ENCODE measurements around the gene MYO5C. TPM values are rescaled to one million over a fixed set of nuclear protein-coding genes. Genes with fewer than 3 reads are reported as not detected.

The MYO5C gene
- total RNA-seq, 1 donor, result 0.36 TPM

GRCh38 chr15:52146261-52146660, 149.3 kb downstream of the MYO5C start:
- H3K4me3 ChIP-seq (ENCODE audit: low read depth, low read length), result no peak overlapping the region
- no peak for DNase-seq (ENCODE audit: low read depth)
- TF ChIP-seq CTCF (IDR thresholded peaks at IDR 0.05; ENCODE audit: insufficient read depth, low read length), result no peak

GRCh38 chr15:52144656-52145178, 150.9 kb downstream of the MYO5C start:
- peak; percentile 16 for DNase-seq (ENCODE audit: low read depth)
- no peak for TF ChIP-seq CTCF (IDR thresholded peaks at IDR 0.05; ENCODE audit: insufficient read depth, low read length)
- no peak overlapping the region for H3K4me3 ChIP-seq (ENCODE audit: low read depth, low read length)

DNA sequence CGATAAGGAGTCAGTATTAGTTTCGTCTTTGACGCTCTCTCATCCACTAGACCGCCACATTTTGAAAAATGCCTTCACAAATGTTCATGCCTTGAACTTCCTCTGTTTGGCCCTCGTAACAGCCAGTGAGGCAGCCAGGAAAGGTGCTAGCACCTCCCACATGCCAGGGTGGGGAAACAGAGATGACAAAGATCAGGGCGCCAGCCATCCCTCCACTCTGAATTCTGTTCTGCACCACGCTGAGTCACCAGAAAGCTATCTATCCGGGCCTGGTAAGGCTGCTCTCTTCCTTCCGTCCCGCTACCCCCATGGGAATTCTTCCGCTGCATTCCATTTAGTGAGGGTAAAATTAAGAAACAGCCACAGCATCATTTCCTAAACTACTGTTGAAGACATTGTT, 151.7 kb downstream of the MYO5C start:
- no peak for TF ChIP-seq CTCF (IDR thresholded peaks at IDR 0.05; ENCODE audit: insufficient read depth, low read length)
- DNase-seq (ENCODE audit: low read depth), result peak; percentile 62
- H3K4me3 ChIP-seq (ENCODE audit: low read depth, low read length), result no peak overlapping the region

Small RNA genes within 50 kb of the gene (small RNA-seq; reads per million reads assigned to genes)
- gene MIR1266, result not detected
- gene RF00019, result not detected

Other genes starting within 250 kb of the MYO5C start
- not detected in 2 replicates for gene BCL2L10, start 183.0 kb downstream of the MYO5C start, total RNA-seq (ENCODE audit: low replicate concordance)
- 13.9 and 24.0 TPM in 2 replicates for gene GNB5, start 104.4 kb downstream of the MYO5C start, total RNA-seq (ENCODE audit: low replicate concordance)
- 18.9 and 80.3 TPM in 2 replicates for gene MYO5A, start 233.1 kb upstream of the MYO5C start, total RNA-seq (ENCODE audit: low replicate concordance)